Mucosa of descending colon (tissue), 3 donors: ENCODE results near the gene TMEM231. TPM values are rescaled to one million over a fixed set of nuclear protein-coding genes. Genes with fewer than 3 reads are reported as not detected.
A peak's percentile ranks its signal among the peaks of the same experiment; 100 is the strongest.
"Not testable (repeated sequence)": the region's sequence is repeated elsewhere in the genome, so short reads cannot be mapped to it uniquely, and the experiment has no call there.

Experiments used
- ATAC-seq: fragments of 200-7000 bp; cut with Tn5 transposase; one replicate; pipeline ENCODE4 v1.9.1; 2020; ENCODE audit warnings: mild to moderate bottlenecking, moderate library complexity
- DNase-seq, 3 donors: peaks; one replicate each; pipeline ENCODE4 v3.0.0-alpha.2; 2020
- H3K36me3 ChIP-seq: fragments of 200-600 bp; one replicate; pipeline ENCODE4 v1.8.0; 2021; ENCODE audit warnings: low read depth, mild to moderate bottlenecking
- H3K4me1 ChIP-seq: fragments of 200-600 bp; one replicate; pipeline ENCODE4 v1.8.0; 2021; ENCODE audit warnings: low read depth, mild to moderate bottlenecking
- H3K4me3 ChIP-seq: fragments of 200-600 bp; one replicate; pipeline ENCODE4 v1.8.0; 2021; ENCODE audit warnings: mild to moderate bottlenecking
- H3K9me3 ChIP-seq: fragments of 200-600 bp; one replicate; pipeline ENCODE4 v1.8.0; 2021; ENCODE audit warnings: mild to moderate bottlenecking
- intact Hi-C, 2 donors: fragments of 100-400 bp; cut with DNase I in 1 of 2; cut with micrococcal nuclease in 1 of 2; formaldehyde crosslinking; loops; one replicate each; pipeline versions ENCODE4 v1.11.0 to v1.11.1; 2022; cut with DNase I, micrococcal nuclease
- total RNA-seq, 3 donors: library from RNA; stranded (reverse); fragmentation: NEBNext Ultra II Directional in 2 of 3; extraction: Animal tissue kit (Norgen Biotek cat#: 25700) in 2 of 3; gene quantifications; one replicate each; pipeline versions ENCODE4 v1.2.1 to v1.2.4, GENCODE V29; 2021 to 2023
- TF ChIP-seq, protein P1 (sequence below): fragments of 200-600 bp; IDR thresholded peaks from one replicate; pipeline ENCODE4 v1.8.0; 2022; ENCODE audit warnings: antibody characterized with exemption, mild to moderate bottlenecking
- donor health status: DM: no; HTN: no; CAD: no; lungs with moderate emphysema.
- donor health status: DM: no; HTN: no; CAD: no.
- donor health status: DM: no; HTN: yes; CAD: no.

The TMEM231 gene
- total RNA-seq, 3 donors from 2014 or later: 4.7 to 7.3 (median 5.5) TPM

DNA sequence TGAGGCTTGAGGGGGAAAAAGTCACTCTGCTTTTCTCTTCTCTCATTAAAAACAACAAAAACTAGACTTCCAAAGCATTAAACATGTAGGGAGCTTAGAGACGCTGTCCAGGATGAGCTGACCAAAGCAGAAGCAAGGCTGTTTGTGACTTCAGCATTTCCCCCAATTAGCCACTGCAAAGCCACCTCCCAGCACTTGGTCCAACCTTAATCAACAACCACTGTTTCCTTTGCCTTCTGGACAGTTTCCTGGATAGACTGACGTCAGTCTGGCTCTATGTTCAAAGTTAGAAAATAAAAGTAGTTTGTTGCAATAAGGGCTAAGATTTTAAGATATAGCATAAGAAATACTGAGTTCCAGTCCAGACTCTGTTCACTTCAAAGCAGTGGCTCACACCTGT is 3.1 kb downstream of the TMEM231 start:
- H3K9me3 ChIP-seq: no peaks in the 10 kb centered on the region
- H3K4me1 ChIP-seq: peaks cover 10% of the 10 kb centered on the region
- TF ChIP-seq, protein P1, sequence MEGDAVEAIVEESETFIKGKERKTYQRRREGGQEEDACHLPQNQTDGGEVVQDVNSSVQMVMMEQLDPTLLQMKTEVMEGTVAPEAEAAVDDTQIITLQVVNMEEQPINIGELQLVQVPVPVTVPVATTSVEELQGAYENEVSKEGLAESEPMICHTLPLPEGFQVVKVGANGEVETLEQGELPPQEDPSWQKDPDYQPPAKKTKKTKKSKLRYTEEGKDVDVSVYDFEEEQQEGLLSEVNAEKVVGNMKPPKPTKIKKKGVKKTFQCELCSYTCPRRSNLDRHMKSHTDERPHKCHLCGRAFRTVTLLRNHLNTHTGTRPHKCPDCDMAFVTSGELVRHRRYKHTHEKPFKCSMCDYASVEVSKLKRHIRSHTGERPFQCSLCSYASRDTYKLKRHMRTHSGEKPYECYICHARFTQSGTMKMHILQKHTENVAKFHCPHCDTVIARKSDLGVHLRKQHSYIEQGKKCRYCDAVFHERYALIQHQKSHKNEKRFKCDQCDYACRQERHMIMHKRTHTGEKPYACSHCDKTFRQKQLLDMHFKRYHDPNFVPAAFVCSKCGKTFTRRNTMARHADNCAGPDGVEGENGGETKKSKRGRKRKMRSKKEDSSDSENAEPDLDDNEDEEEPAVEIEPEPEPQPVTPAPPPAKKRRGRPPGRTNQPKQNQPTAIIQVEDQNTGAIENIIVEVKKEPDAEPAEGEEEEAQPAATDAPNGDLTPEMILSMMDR: no peak
- DNase-seq (no peak), ATAC-seq (no peak)
- no peak overlapping the region for H3K4me3 ChIP-seq
- H3K36me3 ChIP-seq: no peaks in the 10 kb centered on the region
- intact Hi-C loops: no loop called here

DNA sequence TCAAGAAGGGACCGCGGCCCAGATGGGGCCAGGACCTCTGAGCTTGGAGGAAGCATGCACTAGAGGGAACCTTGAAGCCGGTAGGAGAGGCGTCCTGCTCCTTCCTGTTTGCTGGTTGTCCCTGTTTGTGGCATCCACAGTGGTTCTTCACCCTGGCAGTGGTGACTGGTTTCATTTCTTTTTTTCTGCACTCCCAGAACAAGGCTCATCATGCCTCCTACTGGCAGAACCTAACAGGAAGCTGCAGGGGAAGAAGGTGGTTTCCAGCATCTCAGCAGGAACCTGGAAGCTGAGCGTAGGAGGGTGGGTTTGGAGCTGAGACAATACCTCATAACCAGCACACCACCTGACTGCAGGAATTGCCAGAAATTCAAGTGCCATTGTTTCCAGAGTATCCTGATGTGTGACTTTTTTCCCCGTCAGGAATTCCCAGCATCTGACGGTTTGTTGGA is 5.8 kb downstream of the TMEM231 start:
- Histone ChIP-seq H3K36me3 (no peaks in the 10 kb centered on the region), H3K4me1 (peaks cover 7% of the 10 kb centered on the region), H3K4me3 (no peak overlapping the region), H3K9me3 (no peaks in the 10 kb centered on the region)
- ATAC-seq: peak; percentile 94
- TF ChIP-seq, protein P1: peak; percentile 24
- intact Hi-C loops: no loop called here
- peak in 2 of 3 donors; percentile 51 to 85 for DNase-seq

DNA sequence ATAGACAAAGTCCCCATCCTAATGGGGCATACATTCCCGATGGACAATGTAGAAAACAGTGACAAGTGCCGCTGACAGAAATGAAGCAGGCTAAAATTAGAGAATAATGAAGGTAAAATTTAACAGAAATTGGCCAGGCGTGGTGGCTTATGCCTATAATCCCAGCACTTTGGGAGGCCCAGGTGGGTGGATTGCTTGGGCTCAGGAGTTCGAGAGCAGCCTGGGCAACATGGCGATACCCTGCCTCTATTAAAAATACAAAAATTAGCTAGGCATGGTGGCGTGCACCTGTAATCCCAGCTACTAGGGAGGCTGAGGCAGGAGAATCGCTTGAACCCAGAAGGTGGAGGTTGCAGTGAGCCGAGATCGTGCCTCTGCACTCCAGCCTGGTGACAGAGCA is 7.6 kb downstream of the TMEM231 start:
- H3K4me1 ChIP-seq, DNase-seq, H3K9me3 ChIP-seq, ATAC-seq, intact Hi-C loops, H3K36me3 ChIP-seq, H3K4me3 ChIP-seq: not testable (repeated sequence)

DNA sequence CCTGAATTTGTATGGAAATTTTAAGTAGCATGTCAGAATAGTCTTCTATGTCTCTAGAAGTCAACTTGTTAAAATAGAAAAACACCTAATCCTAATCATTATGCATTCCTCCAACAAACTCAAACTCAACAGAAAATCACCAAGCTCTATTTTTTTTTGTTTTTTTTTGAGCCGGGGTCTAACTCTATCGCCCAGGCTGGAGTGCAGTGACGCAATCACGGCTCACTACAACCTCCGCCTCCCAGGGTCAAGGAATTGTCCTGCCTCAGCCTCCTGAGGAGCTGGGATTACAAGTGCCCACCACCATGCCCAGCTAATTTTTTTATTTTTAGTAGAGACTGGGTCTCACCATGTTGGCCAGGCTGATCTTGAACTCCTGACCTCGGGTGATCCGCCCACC is 9.8 kb downstream of the TMEM231 start:
- H3K36me3 ChIP-seq: no peaks in the 10 kb centered on the region
- TF ChIP-seq, protein P1: no peak
- ATAC-seq: no peak
- no peaks in the 10 kb centered on the region for H3K9me3 ChIP-seq
- intact Hi-C loops: no loop called here
- peaks cover 17% of the 10 kb centered on the region for H3K4me1 ChIP-seq
- H3K4me3 ChIP-seq: no peak overlapping the region
- no peak for DNase-seq

DNA sequence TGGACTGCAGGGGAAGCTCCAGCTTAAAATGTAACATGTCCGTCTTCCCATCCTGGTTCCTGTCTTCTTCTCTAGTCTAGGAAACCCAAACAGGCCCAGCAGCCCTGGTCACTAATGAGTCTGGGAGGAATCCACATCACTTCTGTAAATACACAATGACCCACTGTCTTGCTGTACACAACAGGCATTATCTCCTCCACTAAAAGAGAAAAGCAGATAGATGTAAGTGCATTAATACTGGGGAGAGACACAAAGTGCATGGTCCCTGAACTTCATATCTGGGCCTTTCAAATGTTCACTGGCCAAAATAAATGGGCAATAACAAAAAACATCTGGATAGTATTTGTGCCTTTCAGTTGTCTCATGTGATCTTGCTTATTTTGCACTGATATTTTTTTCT is 10.2 kb downstream of the TMEM231 start:
- H3K9me3 ChIP-seq, intact Hi-C loops, H3K36me3 ChIP-seq, ATAC-seq, H3K4me3 ChIP-seq, DNase-seq: not testable (repeated sequence)
- peaks cover 17% of the 10 kb centered on the region for H3K4me1 ChIP-seq

DNA sequence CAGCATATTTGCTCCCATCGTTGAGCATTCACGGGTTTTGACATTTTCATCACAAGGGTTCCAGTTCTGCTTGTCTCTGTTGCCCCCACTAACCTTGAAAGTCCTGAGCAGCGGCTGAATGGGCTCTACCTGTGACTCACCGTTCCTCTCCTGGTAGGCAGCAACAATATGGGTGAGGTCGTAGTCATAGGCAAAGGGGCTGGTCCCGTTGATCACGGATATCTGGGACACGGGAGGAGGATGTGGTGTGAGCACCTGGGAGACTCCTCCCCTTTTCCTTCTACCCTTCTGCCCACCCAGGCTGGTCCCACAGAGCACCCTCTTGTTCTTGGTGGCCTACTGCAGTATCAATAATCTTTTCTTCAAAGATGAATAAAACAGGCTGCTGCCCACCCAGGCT is 13.6 kb downstream of the TMEM231 start:
- peak; percentile 67 for ATAC-seq
- H3K4me3 ChIP-seq, H3K36me3 ChIP-seq, intact Hi-C loops, DNase-seq, H3K9me3 ChIP-seq: not testable (repeated sequence)
- H3K4me1 ChIP-seq: peaks cover 24% of the 10 kb centered on the region

DNA sequence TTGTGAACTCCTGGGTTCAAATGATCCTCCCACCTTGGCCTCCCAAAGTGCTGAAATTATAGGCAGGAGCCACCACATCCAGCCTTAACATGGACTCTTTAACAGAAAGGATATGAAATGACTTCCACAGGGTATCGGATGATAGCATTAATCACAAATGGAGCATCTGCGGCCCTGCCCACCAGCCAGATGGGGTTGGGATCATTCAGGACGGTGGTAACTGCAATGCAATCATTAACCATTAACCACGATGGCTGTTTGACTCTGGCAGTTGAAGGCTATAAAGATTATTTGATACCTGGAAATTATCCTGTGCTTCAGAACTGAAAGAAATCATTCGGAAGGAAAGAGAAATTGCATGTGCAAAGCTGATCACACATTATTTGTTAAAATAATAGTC is 14.8 kb downstream of the TMEM231 start:
- TF ChIP-seq, protein P1: no peak
- intact Hi-C loops: no loop called here
- peaks cover 26% of the 10 kb centered on the region for H3K4me1 ChIP-seq

DNA sequence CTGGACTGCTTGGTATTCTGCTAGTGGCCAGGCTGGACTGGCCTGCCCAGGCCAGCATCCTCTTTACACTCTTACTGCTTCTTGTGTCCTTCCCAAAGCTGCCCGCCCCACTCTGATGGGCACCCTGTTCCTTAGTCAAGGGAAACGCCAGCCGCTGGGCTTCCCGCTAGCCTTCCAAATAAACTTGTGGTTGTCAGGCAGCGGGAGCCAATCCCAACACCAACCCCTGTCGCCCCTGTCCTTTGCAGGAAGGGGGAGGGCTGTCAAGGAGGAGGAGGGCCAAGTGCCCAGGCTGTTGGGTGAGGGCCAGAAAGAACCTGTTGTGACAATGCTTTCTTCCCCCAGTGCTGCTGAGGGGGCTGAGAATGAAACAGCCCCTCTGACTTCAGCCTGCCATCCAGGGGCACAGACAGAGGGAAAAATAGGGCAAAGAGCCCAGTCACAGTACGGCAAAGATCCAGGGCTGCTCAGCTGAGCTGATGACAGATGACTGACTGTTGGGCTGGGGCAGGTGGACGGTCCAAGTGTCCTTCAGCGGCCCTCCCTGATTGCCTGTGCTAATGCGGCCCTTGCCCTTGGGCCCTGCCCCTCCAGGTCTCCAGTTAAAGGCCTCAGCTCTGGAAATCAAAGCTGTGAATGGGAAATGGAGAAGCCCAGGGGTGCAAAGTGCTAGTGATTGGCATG is 17.0 kb downstream of the TMEM231 start:
- ATAC-seq, H3K36me3 ChIP-seq, DNase-seq, intact Hi-C loops, H3K9me3 ChIP-seq, H3K4me3 ChIP-seq: not testable (repeated sequence)
- H3K4me1 ChIP-seq: peaks cover 25% of the 10 kb centered on the region

More for the DNA sequence above, 14.8 kb downstream of the TMEM231 start:
- no peaks in the 10 kb centered on the region for H3K36me3 ChIP-seq
- no peak overlapping the region for H3K4me3 ChIP-seq
- H3K9me3 ChIP-seq: no peaks in the 10 kb centered on the region
- DNase-seq: peak; percentile 70 to 79 (median 71)
- peak; percentile 87 for ATAC-seq
